ENCODE results near the gene ACTMAP. TPM values are rescaled to one million over a fixed set of nuclear protein-coding genes. Genes with fewer than 3 reads are reported as not detected.

The ACTMAP gene
- polyA plus RNA-seq, 1 of the 3 experiments (the other 2 are of a cell fraction): 6.4 TPM

GRCh38 chr19:40745402-40745780 lies 4.9 kb downstream of the ACTMAP start:
- H3K9me2 ChIP-seq: no peaks in the 10 kb centered on the region
- peaks cover 14% of the 10 kb centered on the region for H3K79me2 ChIP-seq (ENCODE audit: insufficient read depth)
- CTCF ChIA-PET: interaction anchor here (0.7 kb wide), 1 partner anchor 82 kb away, joined by 3 read pairs; no protein-coding TSS in a partner anchor
- H3K27ac ChIP-seq (ENCODE audit: low read depth in 2 of 2, low read length in 1 of 2): peak overlapping the region in 1 of 2 experiments; percentile 30; a peak in 1 of 4 replicates
- WGBS (ENCODE audit: low lambda C conversion rate): 84% methylated on average over 7 of the region's 7 CpGs
- H3K4me1 ChIP-seq (ENCODE audit: control insufficient read depth in 1 of 2, insufficient read depth in 2 of 2, low read depth in 1 of 2, low read length in 1 of 2): peaks cover 11 to 14% of the 10 kb centered on the region in 2 experiments; a peak in 1 of 4 replicates
- H3K27me3 ChIP-seq (ENCODE audit: insufficient read depth): no peaks in the 10 kb centered on the region
- DNase-seq: no peak
- no peaks in the 10 kb centered on the region for H3K36me3 ChIP-seq (replicated peaks in 1 of 2; ENCODE audit: control insufficient read depth in 1 of 2, insufficient read depth in 2 of 2, low read length in 1 of 2)
- no peaks in the 10 kb centered on the region for H3K9me3 ChIP-seq
- TF ChIP-seq RAD21 (IDR thresholded peaks at IDR 0.05; ENCODE audit: low read length) (no peak), GATA2 (CRISPR knock-in tag; IDR thresholded peaks at IDR 0.05) (no peak), TAF1 (IDR thresholded peaks at IDR 0.05; ENCODE audit: borderline replicate concordance, low read depth, low read length) (no peak), FOSL2 (IDR thresholded peaks at IDR 0.05; ENCODE audit: borderline replicate concordance, low read depth) (no peak), NFIC (IDR thresholded peaks at IDR 0.05; ENCODE audit: borderline replicate concordance) (no peak), FOXJ3 (CRISPR knock-in tag; IDR thresholded peaks at IDR 0.05) (no peak), NRF1 (IDR thresholded peaks at IDR 0.05; ENCODE audit: low read depth, low read length) (no peak), MXI1 (IDR thresholded peaks at IDR 0.05; ENCODE audit: low read depth, low read length) (no peak), ELF1 (IDR thresholded peaks at IDR 0.05) (no peak), REST (IDR thresholded peaks at IDR 0.05; ENCODE audit: low read depth, low read length) (no peak)
- TF ChIP-seq, protein P1, sequence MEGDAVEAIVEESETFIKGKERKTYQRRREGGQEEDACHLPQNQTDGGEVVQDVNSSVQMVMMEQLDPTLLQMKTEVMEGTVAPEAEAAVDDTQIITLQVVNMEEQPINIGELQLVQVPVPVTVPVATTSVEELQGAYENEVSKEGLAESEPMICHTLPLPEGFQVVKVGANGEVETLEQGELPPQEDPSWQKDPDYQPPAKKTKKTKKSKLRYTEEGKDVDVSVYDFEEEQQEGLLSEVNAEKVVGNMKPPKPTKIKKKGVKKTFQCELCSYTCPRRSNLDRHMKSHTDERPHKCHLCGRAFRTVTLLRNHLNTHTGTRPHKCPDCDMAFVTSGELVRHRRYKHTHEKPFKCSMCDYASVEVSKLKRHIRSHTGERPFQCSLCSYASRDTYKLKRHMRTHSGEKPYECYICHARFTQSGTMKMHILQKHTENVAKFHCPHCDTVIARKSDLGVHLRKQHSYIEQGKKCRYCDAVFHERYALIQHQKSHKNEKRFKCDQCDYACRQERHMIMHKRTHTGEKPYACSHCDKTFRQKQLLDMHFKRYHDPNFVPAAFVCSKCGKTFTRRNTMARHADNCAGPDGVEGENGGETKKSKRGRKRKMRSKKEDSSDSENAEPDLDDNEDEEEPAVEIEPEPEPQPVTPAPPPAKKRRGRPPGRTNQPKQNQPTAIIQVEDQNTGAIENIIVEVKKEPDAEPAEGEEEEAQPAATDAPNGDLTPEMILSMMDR (IDR thresholded peaks at IDR 0.05): no peak
- POLR2A ChIA-PET: interaction anchor here (1.2 kb wide), 1 partner anchor 15 kb away, joined by 3 read pairs; no protein-coding TSS in a partner anchor
- no peaks in the 10 kb centered on the region for H3F3A ChIP-seq (replicated peaks; ENCODE audit: insufficient read depth)
- no peak overlapping the region for H3K4me3 ChIP-seq (ENCODE audit: low read depth in 2 of 2, low read length in 1 of 2)
- no peaks in the 10 kb centered on the region for H4K20me1 ChIP-seq (ENCODE audit: insufficient read depth)
- H3K4me2 ChIP-seq: no peak overlapping the region
- H3K9ac ChIP-seq: no peak overlapping the region
- no peak overlapping the region for H2AFZ ChIP-seq (ENCODE audit: low read depth)

All from SK-N-SH (cell line).